DND-41 (cell line): Measurements from ENCODE around the gene SV2B.

Experiments used
- ATAC-seq: fragments of 200-7000 bp; cut with Tn5 transposase; 3 replicates; pipeline ENCODE4 v1.9.1; 2021; ENCODE audit warnings: low read depth; ENCODE audit not compliant: insufficient read depth
- DNase-seq: peaks from one replicate; pipeline ENCODE4 v3.0.0-alpha.2; 2020
- H2AFZ ChIP-seq: 2 replicates; pipeline ENCODE4 v1.6.0; 2012; ENCODE audit warnings: low read depth, low read length
- H3K27ac ChIP-seq: 2 replicates; pipeline ENCODE4 v1.5.1; 2012; ENCODE audit warnings: low read length, inconsistent platforms
- H3K27me3 ChIP-seq: fragments of 200-600 bp; sonication (generic); 2 replicates; pipeline ENCODE4 v1.6.0; 2012; ENCODE audit warnings: low read length, mild to moderate bottlenecking, inconsistent platforms; ENCODE audit not compliant: insufficient read depth, poor library complexity
- H3K36me3 ChIP-seq: 2 replicates; pipeline ENCODE4 v1.5.1; 2012; ENCODE audit warnings: low read length, inconsistent platforms; ENCODE audit not compliant: insufficient read depth
- H3K4me1 ChIP-seq: 2 replicates; pipeline ENCODE4 v1.5.1; 2012; ENCODE audit warnings: mild to moderate bottlenecking, low read length; ENCODE audit not compliant: insufficient read depth
- H3K4me2 ChIP-seq: 2 replicates; pipeline ENCODE4 v1.6.0; 2012; ENCODE audit warnings: mild to moderate bottlenecking, moderate library complexity, low read length, inconsistent platforms; ENCODE audit not compliant: insufficient read depth
- H3K4me3 ChIP-seq, 2 experiments: fragments of 200-600 bp in 1 of 2; shearing (Covaris generic) in 1 of 2; 2 replicates each; pipeline ENCODE4 v1.5.1; 2012 to 2016; ENCODE audit warnings: inconsistent platforms in 2 of 2, low read length in 2 of 2, mild to moderate bottlenecking in 2 of 2, low read depth in 1 of 2, moderate library complexity in 1 of 2
- H3K79me2 ChIP-seq: 2 replicates; pipeline ENCODE4 v1.6.0; 2012; ENCODE audit warnings: low read length, inconsistent platforms; ENCODE audit not compliant: insufficient read depth
- H3K9ac ChIP-seq: 2 replicates; pipeline ENCODE4 v1.6.0; 2012; ENCODE audit warnings: low read depth, mild to moderate bottlenecking, inconsistent platforms, low read length, moderate library complexity
- H3K9me3 ChIP-seq: 2 replicates; pipeline ENCODE4 v1.5.1; 2012; ENCODE audit warnings: low read length, moderate library complexity, mild to moderate bottlenecking, inconsistent platforms; ENCODE audit not compliant: insufficient read depth, severe bottlenecking
- H4K20me1 ChIP-seq: 2 replicates; pipeline ENCODE4 v1.6.0; 2012; ENCODE audit warnings: low read length; ENCODE audit not compliant: insufficient read depth
- EZH2 ChIP-seq: IDR thresholded peaks from 3 replicates; pipeline ENCODE4 v1.6.1; 2012; ENCODE audit warnings: borderline replicate concordance, low read depth, mild to moderate bottlenecking, moderate library complexity, low read length, inconsistent platforms; ENCODE audit not compliant: severe bottlenecking
- TF ChIP-seq, protein P1 (sequence below): IDR thresholded peaks from 2 replicates; pipeline ENCODE4 v1.5.1; 2012; ENCODE audit warnings: borderline replicate concordance, low read length, moderate library complexity, mild to moderate bottlenecking; ENCODE audit not compliant: poor library complexity, severe bottlenecking; ENCODE audit errors: extremely low read depth

The SV2B gene

DNA sequence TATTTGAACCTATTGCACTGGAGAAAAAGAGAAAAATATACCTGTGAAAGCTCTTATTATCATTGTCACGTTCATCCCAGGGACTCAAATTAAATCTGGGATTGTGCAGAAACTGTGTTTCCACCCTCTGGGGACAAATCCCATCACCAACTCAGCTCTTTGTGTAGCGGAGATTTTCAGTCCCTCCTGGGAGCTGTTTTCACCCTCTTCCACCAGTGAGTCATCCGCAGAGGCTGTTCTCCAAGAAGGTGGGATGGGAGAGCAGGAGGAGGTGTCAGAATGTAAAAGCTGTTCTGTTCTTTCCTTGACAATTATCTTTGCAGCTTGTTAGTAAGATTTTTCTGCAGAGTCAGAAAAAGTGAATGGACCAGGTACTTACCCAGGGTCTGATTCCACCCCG lies 28.0 kb downstream of the SV2B start:
- no peak for ATAC-seq
- Histone ChIP-seq H3K9ac (no peak overlapping the region), H3K4me2 (no peak overlapping the region), H3K4me1 (no peaks in the 10 kb centered on the region), H3K4me3 (no peak overlapping the region), H3K9me3 (no peaks in the 10 kb centered on the region), H3K79me2 (no peaks in the 10 kb centered on the region), H2AFZ (no peak overlapping the region), H3K27ac (no peak overlapping the region), H3K27me3 (peaks cover 10% of the 10 kb centered on the region), H4K20me1 (no peaks in the 10 kb centered on the region), H3K36me3 (no peaks in the 10 kb centered on the region)
- no peak for DNase-seq
- TF ChIP-seq EZH2, result no peak
- TF ChIP-seq, protein P1, sequence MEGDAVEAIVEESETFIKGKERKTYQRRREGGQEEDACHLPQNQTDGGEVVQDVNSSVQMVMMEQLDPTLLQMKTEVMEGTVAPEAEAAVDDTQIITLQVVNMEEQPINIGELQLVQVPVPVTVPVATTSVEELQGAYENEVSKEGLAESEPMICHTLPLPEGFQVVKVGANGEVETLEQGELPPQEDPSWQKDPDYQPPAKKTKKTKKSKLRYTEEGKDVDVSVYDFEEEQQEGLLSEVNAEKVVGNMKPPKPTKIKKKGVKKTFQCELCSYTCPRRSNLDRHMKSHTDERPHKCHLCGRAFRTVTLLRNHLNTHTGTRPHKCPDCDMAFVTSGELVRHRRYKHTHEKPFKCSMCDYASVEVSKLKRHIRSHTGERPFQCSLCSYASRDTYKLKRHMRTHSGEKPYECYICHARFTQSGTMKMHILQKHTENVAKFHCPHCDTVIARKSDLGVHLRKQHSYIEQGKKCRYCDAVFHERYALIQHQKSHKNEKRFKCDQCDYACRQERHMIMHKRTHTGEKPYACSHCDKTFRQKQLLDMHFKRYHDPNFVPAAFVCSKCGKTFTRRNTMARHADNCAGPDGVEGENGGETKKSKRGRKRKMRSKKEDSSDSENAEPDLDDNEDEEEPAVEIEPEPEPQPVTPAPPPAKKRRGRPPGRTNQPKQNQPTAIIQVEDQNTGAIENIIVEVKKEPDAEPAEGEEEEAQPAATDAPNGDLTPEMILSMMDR, result no peak

DNA sequence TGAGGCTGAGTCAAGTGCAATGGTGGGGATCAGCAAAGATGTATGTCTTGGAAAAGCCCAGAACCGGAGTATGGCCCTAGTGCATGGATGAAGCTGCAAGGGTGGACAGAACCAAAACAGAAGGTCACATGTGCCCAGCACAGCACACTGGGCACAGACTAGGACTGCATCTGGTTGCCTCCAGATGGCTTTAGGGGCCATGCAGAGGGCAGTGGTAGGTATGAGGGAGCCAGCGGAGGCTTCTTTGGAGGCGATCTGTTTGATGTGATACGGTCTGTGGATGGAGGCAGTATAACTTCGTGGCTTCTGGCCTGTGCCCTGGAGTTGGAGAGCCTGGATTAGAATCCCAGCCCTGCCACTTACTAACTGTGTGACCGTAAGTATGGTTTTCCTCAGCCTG lies 29.4 kb downstream of the SV2B start:
- ATAC-seq, result no peak
- Histone ChIP-seq H3K9me3 (no peaks in the 10 kb centered on the region), H3K79me2 (no peaks in the 10 kb centered on the region), H3K27ac (no peak overlapping the region), H3K9ac (no peak overlapping the region), H3K4me1 (no peaks in the 10 kb centered on the region), H3K27me3 (peaks cover 10% of the 10 kb centered on the region), H4K20me1 (no peaks in the 10 kb centered on the region), H3K4me2 (no peak overlapping the region), H2AFZ (no peak overlapping the region), H3K4me3 (no peak overlapping the region), H3K36me3 (no peaks in the 10 kb centered on the region)
- no peak for TF ChIP-seq EZH2
- TF ChIP-seq, protein P1, result no peak
- DNase-seq, result no peak

DNA sequence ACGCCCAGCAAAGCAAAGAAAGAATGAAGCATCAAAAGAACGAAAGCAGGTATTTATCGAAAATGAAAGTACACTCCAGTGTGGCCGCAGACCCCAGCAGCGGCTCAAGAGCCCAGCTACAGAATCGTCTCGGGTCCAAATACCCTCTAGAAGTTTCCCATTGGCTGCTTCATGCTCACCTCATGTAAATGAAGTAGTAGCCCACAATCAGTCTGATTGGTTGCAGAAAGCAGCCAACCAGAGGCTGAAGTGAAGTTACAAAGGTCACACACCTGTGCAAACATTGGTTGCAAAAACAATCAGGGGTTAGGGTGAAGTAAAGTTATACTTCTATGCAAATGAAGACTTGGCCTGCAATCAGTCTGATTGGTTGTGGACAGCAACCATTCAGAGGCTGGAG lies 32.0 kb downstream of the SV2B start:
- Histone ChIP-seq H3K36me3 (no peaks in the 10 kb centered on the region), H3K4me2 (no peak overlapping the region), H3K9ac (no peak overlapping the region), H3K79me2 (no peaks in the 10 kb centered on the region), H3K27me3 (peaks cover 6% of the 10 kb centered on the region), H4K20me1 (no peaks in the 10 kb centered on the region), H2AFZ (no peak overlapping the region), H3K27ac (no peak overlapping the region), H3K4me1 (no peaks in the 10 kb centered on the region), H3K4me3 (no peak overlapping the region), H3K9me3 (no peaks in the 10 kb centered on the region)
- no peak for ATAC-seq
- DNase-seq, result no peak
- TF ChIP-seq EZH2, result no peak
- TF ChIP-seq, protein P1, result no peak

DNA sequence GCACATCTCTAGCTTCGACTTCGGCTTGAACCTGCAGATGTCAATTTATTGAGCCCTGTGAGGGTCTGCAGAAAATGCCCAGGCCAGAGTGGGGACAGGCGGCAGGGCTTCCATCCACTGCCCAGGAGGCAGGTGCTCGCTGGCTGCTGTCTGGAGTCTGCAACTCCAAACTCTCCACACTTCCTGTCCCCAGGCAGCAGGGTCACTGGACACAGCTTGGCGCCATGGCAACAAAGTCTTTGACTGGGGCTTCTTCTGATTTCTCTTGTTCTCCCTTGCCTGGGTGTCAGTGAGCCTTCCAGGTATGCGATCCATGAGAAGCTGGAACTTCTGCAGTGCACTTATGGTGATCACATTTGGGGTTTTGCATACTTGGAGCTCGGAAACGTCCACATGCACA lies 33.5 kb downstream of the SV2B start:
- no peaks in the 10 kb centered on the region for H3K79me2 ChIP-seq
- H4K20me1 ChIP-seq, result no peaks in the 10 kb centered on the region
- no peak overlapping the region for H2AFZ ChIP-seq
- no peak overlapping the region for H3K4me2 ChIP-seq
- H3K36me3 ChIP-seq, result no peaks in the 10 kb centered on the region
- no peaks in the 10 kb centered on the region for H3K4me1 ChIP-seq
- DNase-seq (no peak), ATAC-seq (no peak)
- H3K27ac ChIP-seq, result no peak overlapping the region
- no peak overlapping the region for H3K9ac ChIP-seq
- H3K27me3 ChIP-seq, result peaks cover 3% of the 10 kb centered on the region
- no peaks in the 10 kb centered on the region for H3K9me3 ChIP-seq
- TF ChIP-seq, protein P1, result no peak
- TF ChIP-seq EZH2, result no peak
- H3K4me3 ChIP-seq, result no peak overlapping the region
